Astrocyte (in vitro differentiated cells and primary cell): ENCODE results near the gene PGS1. TPM values are rescaled to one million over a fixed set of nuclear protein-coding genes. Genes with fewer than 3 reads are reported as not detected.
"Not testable (repeated sequence)": the region's sequence is repeated elsewhere in the genome, so short reads cannot be mapped to it uniquely, and the experiment has no call there.

Experiments
- DNase-seq: peaks from one replicate; pipeline ENCODE4 v3.0.0-alpha.2; 2010; ENCODE audit warnings: low read depth
- FAIRE-seq: peaks from 2 replicates; lab custom pipeline; 2011; peaks lifted over from hg19 to GRCh38; lab: Jason Lieb, UNC
- H2AFZ ChIP-seq: 2 replicates; pipeline ENCODE4 v1.6.0; 2012; ENCODE audit warnings: low read depth, low read length, inconsistent platforms
- H3K27ac ChIP-seq: 2 replicates; pipeline ENCODE4 v1.5.1; 2011; ENCODE audit warnings: low read depth, low read length, inconsistent platforms
- H3K27me3 ChIP-seq: 2 replicates; pipeline ENCODE4 v1.6.0; 2011; ENCODE audit warnings: low read length, inconsistent platforms; ENCODE audit not compliant: insufficient read depth
- H3K36me3 ChIP-seq: 2 replicates; pipeline ENCODE4 v1.5.1; 2011; ENCODE audit warnings: low read length, inconsistent platforms; ENCODE audit not compliant: insufficient read depth
- H3K4me1 ChIP-seq: 2 replicates; pipeline ENCODE4 v1.5.1; 2011; ENCODE audit warnings: low read length, inconsistent platforms; ENCODE audit not compliant: insufficient read depth
- H3K4me2 ChIP-seq: 2 replicates; pipeline ENCODE4 v1.6.0; 2012; ENCODE audit warnings: low read length, inconsistent platforms
- H3K4me3 ChIP-seq: 2 replicates; pipeline ENCODE4 v1.5.1; 2011; ENCODE audit warnings: low read depth, mild to moderate bottlenecking, low read length, inconsistent platforms; ENCODE audit not compliant: insufficient read depth
- H3K79me2 ChIP-seq: 2 replicates; pipeline ENCODE4 v1.6.0; 2012; ENCODE audit warnings: mild to moderate bottlenecking, low read length, inconsistent platforms; ENCODE audit not compliant: insufficient read depth
- H3K9ac ChIP-seq: 2 replicates; pipeline ENCODE4 v1.6.0; 2012; ENCODE audit warnings: mild to moderate bottlenecking, low read length, inconsistent platforms
- H3K9me3 ChIP-seq: 2 replicates; pipeline ENCODE4 v1.5.1; 2012; ENCODE audit warnings: low read depth, mild to moderate bottlenecking, low read length, inconsistent platforms; ENCODE audit not compliant: insufficient read depth
- H4K20me1 ChIP-seq: 2 replicates; pipeline ENCODE4 v1.6.0; 2012; ENCODE audit warnings: low read length, inconsistent platforms; ENCODE audit not compliant: insufficient read depth
- H3K27ac Mint-ChIP-seq: one replicate; pipeline ENCODE4 v1.8.0; 2021; ENCODE audit warnings: mild to moderate bottlenecking, mixed read lengths; ENCODE audit not compliant: unreplicated experiment
- H3K27me3 Mint-ChIP-seq: one replicate; pipeline ENCODE4 v1.8.0; 2021; ENCODE audit warnings: low read depth, mixed read lengths; ENCODE audit not compliant: unreplicated experiment
- H3K36me3 Mint-ChIP-seq: one replicate; pipeline ENCODE4 v1.8.0; 2021; ENCODE audit warnings: low read depth, mixed read lengths; ENCODE audit not compliant: unreplicated experiment
- H3K4me1 Mint-ChIP-seq: one replicate; pipeline ENCODE4 v1.8.0; 2021; ENCODE audit warnings: low read depth, mixed read lengths; ENCODE audit not compliant: unreplicated experiment
- H3K4me3 Mint-ChIP-seq: one replicate; pipeline ENCODE4 v1.8.0; 2021; ENCODE audit warnings: mild to moderate bottlenecking, moderate library complexity, mixed read lengths; ENCODE audit not compliant: unreplicated experiment
- H3K9me3 Mint-ChIP-seq: one replicate; pipeline ENCODE4 v1.8.0; 2021; ENCODE audit warnings: mild to moderate bottlenecking, mixed read lengths; ENCODE audit not compliant: unreplicated experiment
- EZH2 ChIP-seq: IDR thresholded peaks from 2 replicates; pipeline ENCODE4 v1.6.1; 2012; ENCODE audit warnings: mild to moderate bottlenecking, low read length, inconsistent platforms; ENCODE audit not compliant: insufficient read depth
- total RNA-seq: library from RNA; stranded (reverse); gene quantifications from 2 replicates; pipeline ENCODE4 v1.2.1, GENCODE V29; 2021
- TF ChIP-seq, protein P1 (sequence below): IDR thresholded peaks from 2 replicates; pipeline ENCODE4 v1.5.1; 2011; ENCODE audit warnings: low read depth, mild to moderate bottlenecking, inconsistent platforms, low read length, moderate library complexity; ENCODE audit not compliant: insufficient read depth

Gene PGS1
- total RNA-seq, 1 donor from 2014 or later: 32.0 TPM

DNA sequence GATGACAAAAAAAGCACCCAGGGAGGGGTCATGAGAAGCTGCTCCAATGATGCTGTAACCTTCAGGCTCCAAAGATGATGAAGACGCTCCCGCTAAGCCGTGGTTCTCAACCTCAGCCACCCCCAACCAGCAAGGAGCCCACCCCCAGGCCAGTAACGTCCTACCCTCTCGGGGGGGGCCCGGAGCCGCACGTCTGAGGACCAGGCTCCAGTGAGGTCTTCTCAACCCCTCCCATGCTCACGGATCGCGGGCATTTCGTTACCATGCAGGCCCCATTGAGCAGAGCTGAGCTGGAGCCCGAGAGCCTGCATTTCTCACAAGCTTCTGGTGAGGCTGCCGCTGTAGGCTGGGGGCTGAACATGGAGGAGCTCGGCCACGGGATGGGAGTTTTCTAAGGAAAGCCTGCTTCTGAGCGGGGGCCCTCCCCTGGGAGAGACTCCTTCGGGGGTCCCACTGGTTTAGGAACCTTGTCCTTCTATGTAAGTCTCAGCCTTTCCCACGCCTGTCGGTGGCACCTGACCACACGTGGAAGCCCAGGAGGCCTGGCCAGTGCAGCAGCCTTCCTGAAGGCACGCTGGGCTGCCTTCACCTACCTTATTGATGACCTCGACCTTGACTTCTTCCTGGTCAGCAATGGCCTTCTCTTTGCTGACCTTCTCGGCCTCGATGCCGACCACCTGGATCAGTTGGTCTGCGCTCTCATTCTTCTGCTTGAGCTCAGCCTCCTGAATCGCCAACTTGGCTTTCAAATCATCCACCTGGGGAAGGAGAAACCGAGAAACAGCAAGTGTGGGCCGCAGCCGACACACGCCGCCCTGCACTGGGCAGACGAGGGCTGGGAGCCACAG, 82.7 kb downstream of the PGS1 start:
- H3K27ac ChIP-seq: no peak overlapping the region
- Mint-ChIP-seq H3K36me3 (no peaks in the 10 kb centered on the region), H3K4me3 (no peak overlapping the region), H3K4me1 (no peaks in the 10 kb centered on the region), H3K27me3 (peaks cover 27% of the 10 kb centered on the region), H3K9me3 (peaks cover 3% of the 10 kb centered on the region), H3K27ac (no peak overlapping the region)
- no peaks in the 10 kb centered on the region for H3K4me1 ChIP-seq
- no peak overlapping the region for H3K4me3 ChIP-seq
- peaks cover 2% of the 10 kb centered on the region for H3K27me3 ChIP-seq
- no peak overlapping the region for H2AFZ ChIP-seq
- no peak overlapping the region for H3K9ac ChIP-seq
- TF ChIP-seq, protein P1, sequence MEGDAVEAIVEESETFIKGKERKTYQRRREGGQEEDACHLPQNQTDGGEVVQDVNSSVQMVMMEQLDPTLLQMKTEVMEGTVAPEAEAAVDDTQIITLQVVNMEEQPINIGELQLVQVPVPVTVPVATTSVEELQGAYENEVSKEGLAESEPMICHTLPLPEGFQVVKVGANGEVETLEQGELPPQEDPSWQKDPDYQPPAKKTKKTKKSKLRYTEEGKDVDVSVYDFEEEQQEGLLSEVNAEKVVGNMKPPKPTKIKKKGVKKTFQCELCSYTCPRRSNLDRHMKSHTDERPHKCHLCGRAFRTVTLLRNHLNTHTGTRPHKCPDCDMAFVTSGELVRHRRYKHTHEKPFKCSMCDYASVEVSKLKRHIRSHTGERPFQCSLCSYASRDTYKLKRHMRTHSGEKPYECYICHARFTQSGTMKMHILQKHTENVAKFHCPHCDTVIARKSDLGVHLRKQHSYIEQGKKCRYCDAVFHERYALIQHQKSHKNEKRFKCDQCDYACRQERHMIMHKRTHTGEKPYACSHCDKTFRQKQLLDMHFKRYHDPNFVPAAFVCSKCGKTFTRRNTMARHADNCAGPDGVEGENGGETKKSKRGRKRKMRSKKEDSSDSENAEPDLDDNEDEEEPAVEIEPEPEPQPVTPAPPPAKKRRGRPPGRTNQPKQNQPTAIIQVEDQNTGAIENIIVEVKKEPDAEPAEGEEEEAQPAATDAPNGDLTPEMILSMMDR: no peak
- TF ChIP-seq EZH2: no peak
- no peaks in the 10 kb centered on the region for H4K20me1 ChIP-seq
- DNase-seq (no peak), FAIRE-seq (no peak)
- H3K36me3 ChIP-seq: no peaks in the 10 kb centered on the region
- no peak overlapping the region for H3K4me2 ChIP-seq
- no peaks in the 10 kb centered on the region for H3K79me2 ChIP-seq
- no peaks in the 10 kb centered on the region for H3K9me3 ChIP-seq

DNA sequence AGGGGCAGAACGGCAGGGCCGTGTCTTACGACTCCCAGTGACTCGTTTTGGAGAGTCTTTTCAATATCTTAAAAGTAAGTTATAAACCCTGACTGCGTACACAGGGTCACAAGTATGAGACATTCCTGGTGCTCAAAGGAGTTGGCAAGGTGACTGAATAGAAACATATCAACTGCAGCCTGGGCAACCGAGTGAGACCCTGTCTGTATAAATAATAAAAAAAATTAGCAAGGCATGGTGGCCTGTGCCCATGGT, 83.3 kb downstream of the PGS1 start:
- no peak overlapping the region for H3K27ac Mint-ChIP-seq
- H3K79me2 ChIP-seq: no peaks in the 10 kb centered on the region
- H4K20me1 ChIP-seq: no peaks in the 10 kb centered on the region
- no peak overlapping the region for H3K4me3 Mint-ChIP-seq
- FAIRE-seq: no peak
- no peaks in the 10 kb centered on the region for H3K9me3 ChIP-seq
- TF ChIP-seq EZH2: no peak
- TF ChIP-seq, protein P1: no peak
- H3K9me3 Mint-ChIP-seq: peaks cover 3% of the 10 kb centered on the region
- H3K36me3 Mint-ChIP-seq: no peaks in the 10 kb centered on the region
- H3K9ac ChIP-seq: no peak overlapping the region
- DNase-seq: no peak
- no peak overlapping the region for H3K4me3 ChIP-seq
- H3K27me3 Mint-ChIP-seq: peaks cover 24% of the 10 kb centered on the region
- H3K27ac ChIP-seq: no peak overlapping the region
- H3K4me2 ChIP-seq: no peak overlapping the region
- H3K4me1 ChIP-seq: no peaks in the 10 kb centered on the region
- no peaks in the 10 kb centered on the region for H3K36me3 ChIP-seq
- no peaks in the 10 kb centered on the region for H3K27me3 ChIP-seq
- H2AFZ ChIP-seq: no peak overlapping the region
- H3K4me1 Mint-ChIP-seq: no peaks in the 10 kb centered on the region

DNA sequence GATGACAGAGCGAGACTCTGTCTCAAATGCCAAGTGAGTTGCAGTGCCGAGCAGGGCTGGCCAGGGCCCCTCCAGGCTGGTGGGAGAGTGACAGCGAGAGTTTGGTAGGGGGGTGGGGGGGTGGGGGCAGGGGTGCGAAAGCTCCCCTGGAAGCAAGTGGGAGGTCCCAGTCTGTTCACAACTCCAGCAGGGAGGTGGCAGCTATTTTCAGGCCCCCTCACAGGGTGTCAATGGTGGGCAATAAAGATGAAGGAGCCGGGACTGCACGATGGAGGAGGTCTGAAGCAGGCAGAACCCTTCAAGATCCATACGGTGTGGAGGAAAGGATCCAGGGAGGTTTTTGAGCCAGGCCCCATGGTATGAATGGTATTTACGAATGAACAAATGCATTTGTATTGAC, 83.7 kb downstream of the PGS1 start:
- H3K4me3 ChIP-seq: no peak overlapping the region
- H3K36me3 Mint-ChIP-seq: no peaks in the 10 kb centered on the region
- no peak overlapping the region for H3K4me3 Mint-ChIP-seq
- no peak overlapping the region for H2AFZ ChIP-seq
- no peak for DNase-seq
- TF ChIP-seq, protein P1: no peak
- TF ChIP-seq EZH2: no peak
- no peak for FAIRE-seq
- no peaks in the 10 kb centered on the region for H4K20me1 ChIP-seq
- H3K4me1 ChIP-seq: no peaks in the 10 kb centered on the region
- H3K9me3 ChIP-seq: peaks cover under 1% of the 10 kb centered on the region
- no peaks in the 10 kb centered on the region for H3K4me1 Mint-ChIP-seq
- peaks cover 24% of the 10 kb centered on the region for H3K27me3 Mint-ChIP-seq
- H3K27ac Mint-ChIP-seq: no peak overlapping the region
- no peak overlapping the region for H3K27ac ChIP-seq
- peaks cover 3% of the 10 kb centered on the region for H3K9me3 Mint-ChIP-seq
- no peaks in the 10 kb centered on the region for H3K79me2 ChIP-seq
- no peak overlapping the region for H3K4me2 ChIP-seq
- H3K27me3 ChIP-seq: no peaks in the 10 kb centered on the region
- no peak overlapping the region for H3K9ac ChIP-seq
- no peaks in the 10 kb centered on the region for H3K36me3 ChIP-seq

DNA sequence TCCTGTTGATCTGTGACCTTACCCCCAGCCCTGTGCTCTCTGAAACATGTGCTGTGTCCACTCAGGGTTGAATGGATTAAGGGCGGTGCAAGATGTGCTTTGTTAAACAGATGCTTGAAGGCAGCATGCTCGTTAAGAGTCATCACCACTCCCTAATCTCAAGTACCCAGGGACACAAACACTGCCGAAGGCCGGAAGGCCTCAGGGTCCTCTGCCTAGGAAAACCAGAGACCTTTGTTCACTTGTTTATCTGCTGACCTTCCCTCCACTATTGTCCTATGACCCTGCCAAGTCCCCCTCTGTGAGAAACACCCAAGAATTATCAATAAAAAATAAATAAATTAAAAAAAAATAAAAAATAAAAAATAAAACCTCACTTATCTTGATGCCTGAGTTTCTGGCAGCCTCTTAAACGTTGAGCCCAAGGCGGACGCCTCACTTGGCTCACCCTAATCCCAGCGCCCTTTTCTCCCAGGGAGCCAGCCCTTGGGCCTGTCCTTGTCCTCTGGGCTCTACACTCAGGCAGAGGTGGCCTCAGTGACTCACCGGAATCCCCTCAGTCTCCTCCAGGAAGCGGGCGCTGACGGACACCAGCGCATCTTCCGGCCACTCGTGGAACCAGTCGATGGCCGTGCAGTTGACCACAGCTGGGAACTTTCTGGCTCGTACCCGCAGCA, 87.8 kb downstream of the PGS1 start:
- not testable (repeated sequence) for H3K9me3 Mint-ChIP-seq, H3K36me3 ChIP-seq, H3K36me3 Mint-ChIP-seq, H4K20me1 ChIP-seq, H3K9ac ChIP-seq, H3K27ac ChIP-seq, DNase-seq, H3K27ac Mint-ChIP-seq, H3K4me2 ChIP-seq, H3K4me3 Mint-ChIP-seq, H3K4me3 ChIP-seq, H3K4me1 ChIP-seq, H3K27me3 ChIP-seq, H3K4me1 Mint-ChIP-seq, H3K79me2 ChIP-seq, FAIRE-seq, H2AFZ ChIP-seq, H3K9me3 ChIP-seq
- peaks cover 16% of the 10 kb centered on the region for H3K27me3 Mint-ChIP-seq
